ENCODE data around the gene NUP210.

- no peak for TF ChIP-seq POLR2A (IDR thresholded peaks at IDR 0.05; ENCODE audit: low read depth, low read length)
- TF ChIP-seq TAF1 (IDR thresholded peaks at IDR 0.05; ENCODE audit: borderline replicate concordance, low read depth, low read length), result no peak
- no peak for TF ChIP-seq POLR2AphosphoS5 (IDR thresholded peaks at IDR 0.05; ENCODE audit: low read depth, low read length)
Observed at GRCh38 chr3:13455644-13456043, 35.5 kb upstream of the NUP210 start.

All from GM12892 (cell line).